GM18526 (cell line): ENCODE measurements around the gene ZCRB1.

Source experiments
- POLR2A ChIP-seq: IDR thresholded peaks from 3 replicates; pipeline ENCODE4 v1.6.1; 2011; ENCODE audit not compliant: insufficient read length; ENCODE audit errors: extremely low read depth

Gene ZCRB1

DNA sequence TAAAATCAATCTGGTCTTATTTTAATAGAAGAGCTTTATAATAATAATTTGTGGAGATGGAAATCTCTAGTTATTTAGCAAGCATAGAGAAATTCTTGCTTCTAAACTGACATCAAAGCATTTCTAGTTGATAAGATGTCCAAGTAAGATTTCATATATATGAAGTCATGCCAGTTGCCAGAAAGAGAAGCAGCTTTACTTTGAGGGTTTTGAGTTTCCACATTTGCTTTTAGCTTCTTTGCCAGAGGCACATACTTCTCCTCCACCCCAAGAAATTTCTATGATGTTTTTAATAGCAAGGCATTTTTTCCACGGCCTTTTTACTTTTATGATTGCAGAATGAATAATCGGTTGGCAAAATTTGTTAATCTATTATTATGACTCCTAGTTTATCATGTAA is 63.6 kb downstream of the ZCRB1 start:
- TF ChIP-seq POLR2A: no peak
